ENCODE measurements around the gene KCND3. TPM values are rescaled to one million over a fixed set of nuclear protein-coding genes. Genes with fewer than 3 reads are reported as not detected.

Gene KCND3
- total and polyA plus RNA-seq, 4 donors = 1.1 to 25.3 (median 12.4) TPM

DNA sequence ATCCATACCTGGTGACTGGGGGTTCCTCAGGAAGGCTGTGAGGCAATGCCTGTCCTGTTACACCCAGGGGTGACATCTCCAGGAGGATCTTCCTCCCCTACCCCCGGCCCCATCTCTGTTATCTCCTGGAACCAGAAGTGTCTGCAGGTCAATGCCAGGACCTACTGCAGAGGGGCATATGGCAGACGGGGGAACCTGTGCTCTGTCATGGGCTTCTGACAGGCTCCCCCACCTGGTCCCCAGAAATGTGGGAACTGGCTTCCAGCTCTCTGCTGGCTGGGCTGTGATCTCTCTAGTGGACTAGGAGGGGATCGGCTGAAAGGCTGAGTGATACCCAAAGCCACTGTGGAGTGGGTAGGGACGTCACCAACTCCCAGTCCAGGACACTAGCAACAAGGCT, 21.0 kb downstream of the KCND3 start:
- Histone ChIP-seq H3K4me1 (ENCODE audit: control insufficient read depth in 1 of 2, insufficient read depth in 2 of 2, low read length in 2 of 2) (peaks cover 0 to 2% of the 10 kb centered on the region in 2 donors), H3K9me3 (ENCODE audit: control insufficient read depth, low read length) (no peaks in the 10 kb centered on the region), H3K36me3 (ENCODE audit: control insufficient read depth in 1 of 2, insufficient read depth in 2 of 2, low read length in 1 of 2) (no peaks in the 10 kb centered on the region), H3K27me3 (ENCODE audit: control insufficient read depth in 1 of 2, insufficient read depth in 2 of 2, low read length in 1 of 2) (no peaks in the 10 kb centered on the region), H3K27ac (ENCODE audit: low read depth in 1 of 2, low read length in 2 of 2) (no peak overlapping the region), H3K4me3 (ENCODE audit: low read length in 2 of 2) (no peak overlapping the region)
- no peak for ATAC-seq (ENCODE audit: low FRiP score)
- no peak for DNase-seq
- WGBS, 2 donors = 71 to 75% methylated on average over 4 of the region's 4 CpGs
- intact Hi-C loops (cut with DNase I) = no loop called here

DNA sequence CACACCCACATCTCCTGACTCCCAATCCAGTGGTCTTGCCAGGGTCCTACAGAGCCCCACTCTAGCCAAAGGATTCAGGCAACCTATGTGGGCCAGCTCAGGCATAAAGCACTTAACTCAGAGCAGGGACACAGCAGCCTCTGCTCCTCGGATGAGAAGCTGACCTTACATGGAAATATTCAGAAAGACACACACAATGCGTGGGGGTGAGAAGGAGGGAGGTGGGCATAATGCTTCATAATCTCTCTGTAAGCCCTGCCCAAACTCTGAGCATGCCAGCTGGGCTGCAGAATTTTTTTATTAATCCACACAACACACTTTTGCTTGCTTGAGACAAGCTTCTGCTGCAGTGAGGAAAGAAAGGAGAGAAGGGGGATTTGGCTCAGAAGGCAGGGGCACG, 21.6 kb downstream of the KCND3 start:
- no peak for DNase-seq
- Histone ChIP-seq H3K27me3 (ENCODE audit: control insufficient read depth in 1 of 2, insufficient read depth in 2 of 2, low read length in 1 of 2) (no peaks in the 10 kb centered on the region), H3K4me3 (ENCODE audit: low read length in 2 of 2) (no peak overlapping the region), H3K27ac (ENCODE audit: low read depth in 1 of 2, low read length in 2 of 2) (no peak overlapping the region), H3K4me1 (ENCODE audit: control insufficient read depth in 1 of 2, insufficient read depth in 2 of 2, low read length in 2 of 2) (peaks cover 0 to 2% of the 10 kb centered on the region in 2 donors), H3K9me3 (ENCODE audit: control insufficient read depth, low read length) (no peaks in the 10 kb centered on the region), H3K36me3 (ENCODE audit: control insufficient read depth in 1 of 2, insufficient read depth in 2 of 2, low read length in 1 of 2) (no peaks in the 10 kb centered on the region)
- ATAC-seq (ENCODE audit: low FRiP score) = no peak
- 40 to 57% methylated on average over 3 of the region's 3 CpGs for WGBS, 2 donors
- intact Hi-C loops (cut with DNase I) = no loop called here

DNA sequence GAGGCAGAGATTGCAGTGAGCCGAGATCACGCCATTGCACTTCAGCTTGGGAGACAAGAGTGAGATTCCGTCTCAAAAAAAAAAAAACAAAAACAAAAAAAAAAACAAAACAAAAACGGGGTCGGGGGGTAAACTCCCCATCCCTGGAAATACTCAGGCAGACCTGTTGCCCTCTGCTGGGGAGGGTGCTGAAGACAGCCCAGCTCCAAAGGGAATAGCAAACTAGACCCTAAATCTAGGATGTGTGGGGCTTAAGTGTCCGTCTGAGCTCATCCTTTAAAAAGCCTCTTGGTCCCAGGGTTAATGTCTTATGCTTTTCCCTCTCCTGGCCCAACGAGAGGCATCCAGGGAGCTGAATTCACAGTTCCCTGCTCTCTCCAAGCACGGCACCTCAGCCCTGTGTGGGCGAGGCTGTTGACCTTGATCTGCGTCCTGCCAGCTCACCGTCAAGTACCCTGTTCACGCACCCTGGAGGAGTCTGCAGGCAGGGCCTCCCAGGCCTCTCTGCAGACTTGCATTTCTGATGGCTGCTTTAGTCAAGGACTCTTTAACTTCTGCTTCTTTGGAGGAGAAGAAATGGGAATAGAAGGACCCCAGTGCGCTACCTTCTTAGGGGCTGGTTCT, 22.3 kb downstream of the KCND3 start:
- Histone ChIP-seq H3K4me1 (ENCODE audit: control insufficient read depth in 1 of 2, insufficient read depth in 2 of 2, low read length in 2 of 2) (peaks cover 0 to 2% of the 10 kb centered on the region in 2 donors), H3K4me3 (ENCODE audit: low read length in 2 of 2) (no peak overlapping the region), H3K36me3 (ENCODE audit: control insufficient read depth in 1 of 2, insufficient read depth in 2 of 2, low read length in 1 of 2) (no peaks in the 10 kb centered on the region), H3K9me3 (ENCODE audit: control insufficient read depth, low read length) (no peaks in the 10 kb centered on the region), H3K27ac (ENCODE audit: low read depth in 1 of 2, low read length in 2 of 2) (no peak overlapping the region), H3K27me3 (ENCODE audit: control insufficient read depth in 1 of 2, insufficient read depth in 2 of 2, low read length in 1 of 2) (no peaks in the 10 kb centered on the region)
- 67 to 76% methylated on average over 13 of the region's 13 CpGs for WGBS, 2 donors
- no peak for ATAC-seq (ENCODE audit: low FRiP score)
- DNase-seq = no peak
- intact Hi-C loops (cut with DNase I) = no loop called here

DNA sequence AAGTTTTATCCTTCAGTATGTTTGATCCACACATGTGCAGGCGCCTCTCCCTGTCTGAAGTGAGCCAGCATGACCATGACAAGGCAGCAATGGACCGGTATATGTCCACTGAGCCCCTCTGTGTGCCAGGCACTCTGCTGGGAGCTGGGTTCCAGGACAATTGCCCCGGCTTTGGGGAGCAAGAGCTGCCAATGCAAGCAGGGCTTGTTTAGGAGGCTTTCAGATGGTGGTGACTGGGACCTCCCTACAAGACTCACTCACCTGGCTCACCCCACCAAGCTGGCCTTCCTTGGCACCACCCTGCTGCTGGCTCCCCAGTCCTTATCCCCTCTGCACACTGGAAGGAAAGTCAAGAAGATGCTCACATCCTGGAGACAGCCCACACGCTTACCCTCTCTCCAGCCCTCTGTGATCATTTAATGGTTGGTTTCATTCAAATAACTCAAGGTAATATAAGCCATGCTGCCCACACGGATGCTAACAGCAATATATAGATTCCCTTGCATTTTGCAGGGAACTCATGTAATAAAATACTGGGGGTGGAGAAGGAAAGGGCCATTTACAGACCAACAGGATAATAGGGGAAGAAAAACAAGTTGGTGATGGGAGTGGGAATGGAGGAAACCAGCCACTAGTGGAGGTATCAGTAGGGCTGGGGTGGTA, 23.6 kb downstream of the KCND3 start:
- Histone ChIP-seq H3K4me1 (ENCODE audit: control insufficient read depth in 1 of 2, insufficient read depth in 2 of 2, low read length in 2 of 2) (peaks cover 0 to 2% of the 10 kb centered on the region in 2 donors), H3K9me3 (ENCODE audit: control insufficient read depth, low read length) (no peaks in the 10 kb centered on the region), H3K36me3 (ENCODE audit: control insufficient read depth in 1 of 2, insufficient read depth in 2 of 2, low read length in 1 of 2) (no peaks in the 10 kb centered on the region), H3K4me3 (ENCODE audit: low read length in 2 of 2) (no peak overlapping the region), H3K27me3 (ENCODE audit: control insufficient read depth in 1 of 2, insufficient read depth in 2 of 2, low read length in 1 of 2) (no peaks in the 10 kb centered on the region), H3K27ac (ENCODE audit: low read depth in 1 of 2, low read length in 2 of 2) (no peak overlapping the region)
- DNase-seq (no peak), ATAC-seq (ENCODE audit: low FRiP score) (no peak)
- WGBS, 2 donors = 82 to 91% methylated on average over 5 of the region's 5 CpGs
- intact Hi-C loops (cut with DNase I) = no loop called here

DNA sequence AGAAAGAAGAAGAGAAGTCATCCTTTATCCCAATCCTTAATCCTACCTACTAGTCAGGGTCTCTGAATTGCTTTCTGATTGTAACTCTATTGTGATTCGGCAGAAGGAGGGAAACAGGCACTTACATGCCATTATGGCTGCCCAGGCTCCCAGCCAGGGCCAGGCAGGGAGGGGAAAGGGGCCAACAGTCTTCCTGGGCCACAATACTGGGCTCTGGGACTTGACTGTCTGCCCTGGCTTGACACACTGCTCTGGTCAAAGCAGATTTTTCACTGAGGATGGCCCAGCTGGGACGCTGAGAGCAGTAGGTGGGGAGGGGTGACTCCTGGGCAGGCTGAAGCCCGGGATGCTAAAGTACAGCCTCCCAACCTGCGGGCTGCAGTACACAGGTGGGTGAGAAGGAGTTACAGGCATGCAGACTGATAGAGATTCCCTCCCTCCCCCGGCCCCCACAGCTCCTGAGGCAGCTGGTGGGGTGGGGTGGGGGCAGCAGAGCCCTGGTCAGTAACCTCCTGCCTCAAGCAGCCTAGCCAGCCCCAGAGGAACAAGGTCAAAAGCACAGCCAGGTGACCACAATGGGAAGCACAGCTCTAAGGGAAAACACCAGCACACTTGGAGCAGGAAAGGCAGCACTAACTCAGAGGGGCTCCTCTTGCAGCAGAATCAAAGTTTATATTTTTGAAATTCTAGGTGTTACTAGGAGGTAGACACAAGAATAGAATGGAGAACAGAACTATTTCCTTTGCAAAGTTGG, 25.3 kb downstream of the KCND3 start:
- Histone ChIP-seq H3K4me1 (ENCODE audit: control insufficient read depth in 1 of 2, insufficient read depth in 2 of 2, low read length in 2 of 2) (peaks cover 0 to 2% of the 10 kb centered on the region in 2 donors), H3K36me3 (ENCODE audit: control insufficient read depth in 1 of 2, insufficient read depth in 2 of 2, low read length in 1 of 2) (no peaks in the 10 kb centered on the region), H3K27ac (ENCODE audit: low read depth in 1 of 2, low read length in 2 of 2) (no peak overlapping the region), H3K27me3 (ENCODE audit: control insufficient read depth in 1 of 2, insufficient read depth in 2 of 2, low read length in 1 of 2) (no peaks in the 10 kb centered on the region), H3K4me3 (ENCODE audit: low read length in 2 of 2) (no peak overlapping the region), H3K9me3 (ENCODE audit: control insufficient read depth, low read length) (no peaks in the 10 kb centered on the region)
- no peak for DNase-seq
- WGBS, 2 donors = 8 to 35% methylated on average over 5 of the region's 5 CpGs
- ATAC-seq (ENCODE audit: low FRiP score) = no peak
- intact Hi-C loops (cut with DNase I) = no loop called here

DNA sequence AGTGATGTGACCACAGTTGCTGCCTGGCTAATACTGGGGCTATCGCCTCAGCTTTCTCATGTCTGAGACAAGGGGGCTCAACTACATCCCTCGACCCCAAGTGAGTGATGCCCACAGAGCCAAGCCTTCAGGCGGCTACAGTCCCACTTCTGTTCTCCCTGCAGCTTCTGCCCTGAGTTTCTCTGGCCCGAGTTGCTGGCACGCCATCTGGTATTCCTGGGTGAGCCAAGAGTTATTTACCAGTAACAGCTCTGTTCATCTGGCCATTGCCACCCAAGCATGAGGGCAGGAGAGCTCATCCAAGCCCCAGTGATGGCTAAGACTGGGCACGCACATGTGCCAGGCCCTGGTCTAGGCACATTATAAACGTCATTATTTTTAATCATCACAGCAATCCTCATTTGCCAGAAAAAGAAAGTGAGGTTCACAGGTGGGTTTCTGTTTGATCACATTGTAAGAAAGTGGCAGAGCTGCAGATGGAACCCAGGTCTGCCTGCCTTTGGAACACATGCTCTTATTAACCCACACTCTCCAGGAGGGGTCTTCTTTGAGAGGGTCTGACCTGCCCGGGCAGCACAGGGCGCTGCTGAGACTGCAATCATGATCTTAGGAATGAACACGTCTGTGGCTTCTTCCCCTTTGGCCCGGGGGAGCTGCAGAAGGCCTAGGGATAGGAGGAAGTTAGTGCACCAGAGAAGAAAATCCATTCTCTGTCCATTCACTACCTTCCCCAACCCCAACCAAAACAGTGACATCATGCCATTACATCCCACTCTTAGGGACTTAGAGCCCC, 27.5 kb downstream of the KCND3 start:
- Histone ChIP-seq H3K9me3 (ENCODE audit: control insufficient read depth, low read length) (no peaks in the 10 kb centered on the region), H3K27me3 (ENCODE audit: control insufficient read depth in 1 of 2, insufficient read depth in 2 of 2, low read length in 1 of 2) (no peaks in the 10 kb centered on the region), H3K27ac (ENCODE audit: low read depth in 1 of 2, low read length in 2 of 2) (no peak overlapping the region), H3K36me3 (ENCODE audit: control insufficient read depth in 1 of 2, insufficient read depth in 2 of 2, low read length in 1 of 2) (no peaks in the 10 kb centered on the region), H3K4me3 (ENCODE audit: low read length in 2 of 2) (no peak overlapping the region), H3K4me1 (ENCODE audit: control insufficient read depth in 1 of 2, insufficient read depth in 2 of 2, low read length in 2 of 2) (peaks cover 0 to 2% of the 10 kb centered on the region in 2 donors)
- intact Hi-C loops (cut with DNase I) = no loop called here
- DNase-seq = no peak
- no peak for ATAC-seq (ENCODE audit: low FRiP score)
- 80 to 83% methylated on average over 11 of the region's 11 CpGs for WGBS, 2 donors

DNA sequence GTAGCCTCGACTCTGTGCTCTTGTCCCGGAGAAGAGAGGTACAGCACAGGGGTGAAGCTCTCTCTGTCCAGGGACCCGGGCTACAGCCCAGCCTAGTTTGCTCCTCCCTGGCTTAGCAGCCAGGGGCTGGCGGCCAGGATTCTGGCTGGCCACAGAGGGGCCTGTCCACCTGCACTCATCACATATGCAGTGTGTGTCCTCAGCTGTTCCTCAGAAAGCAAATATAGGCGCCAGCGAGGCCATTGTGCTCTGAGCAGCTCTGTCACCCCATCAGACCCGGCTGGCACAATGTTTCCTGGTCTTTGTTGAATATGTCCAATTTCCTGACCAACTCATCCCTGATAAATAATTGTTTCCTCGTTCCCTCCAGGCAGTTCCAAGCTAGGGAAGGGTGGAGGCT, 28.5 kb downstream of the KCND3 start:
- Histone ChIP-seq H3K27me3 (ENCODE audit: control insufficient read depth in 1 of 2, insufficient read depth in 2 of 2, low read length in 1 of 2) (no peaks in the 10 kb centered on the region), H3K27ac (ENCODE audit: low read depth in 1 of 2, low read length in 2 of 2) (no peak overlapping the region), H3K36me3 (ENCODE audit: control insufficient read depth in 1 of 2, insufficient read depth in 2 of 2, low read length in 1 of 2) (no peaks in the 10 kb centered on the region), H3K9me3 (ENCODE audit: control insufficient read depth, low read length) (no peaks in the 10 kb centered on the region), H3K4me1 (ENCODE audit: control insufficient read depth in 1 of 2, insufficient read depth in 2 of 2, low read length in 2 of 2) (peaks cover 0 to 2% of the 10 kb centered on the region in 2 donors), H3K4me3 (ENCODE audit: low read length in 2 of 2) (no peak overlapping the region)
- ATAC-seq (ENCODE audit: low FRiP score) (no peak), DNase-seq (no peak)
- 85 to 88% methylated on average over 8 of the region's 8 CpGs for WGBS, 2 donors
- intact Hi-C loops (cut with DNase I) = no loop called here

DNA sequence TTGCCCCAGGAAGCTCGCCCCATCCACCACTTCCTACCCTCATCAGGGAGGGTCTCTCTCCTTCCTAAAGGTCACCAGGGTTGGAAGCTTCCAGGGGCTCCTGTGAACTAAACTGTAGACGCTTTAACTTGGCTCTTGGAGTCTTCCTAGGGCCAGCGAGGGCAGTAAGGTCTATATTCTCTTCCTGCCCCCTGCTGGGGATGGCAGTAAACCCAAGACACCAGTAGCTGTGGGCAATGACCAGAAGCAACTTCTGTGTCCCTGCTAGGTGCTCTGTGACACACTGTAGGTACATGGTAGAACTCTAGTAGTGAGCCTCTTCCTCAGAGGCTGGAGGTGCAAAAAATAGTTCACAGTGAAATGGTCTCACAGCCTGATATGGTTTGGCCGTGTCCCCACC, 30.0 kb downstream of the KCND3 start:
- ATAC-seq (ENCODE audit: low FRiP score) = no peak
- Histone ChIP-seq H3K4me1 (ENCODE audit: control insufficient read depth in 1 of 2, insufficient read depth in 2 of 2, low read length in 2 of 2) (peaks cover 0 to 2% of the 10 kb centered on the region in 2 donors), H3K27ac (ENCODE audit: low read depth in 1 of 2, low read length in 2 of 2) (no peak overlapping the region), H3K27me3 (ENCODE audit: control insufficient read depth in 1 of 2, insufficient read depth in 2 of 2, low read length in 1 of 2) (no peaks in the 10 kb centered on the region), H3K9me3 (ENCODE audit: control insufficient read depth, low read length) (no peaks in the 10 kb centered on the region), H3K4me3 (ENCODE audit: low read length in 2 of 2) (no peak overlapping the region), H3K36me3 (ENCODE audit: control insufficient read depth in 1 of 2, insufficient read depth in 2 of 2, low read length in 1 of 2) (no peaks in the 10 kb centered on the region)
- WGBS, 2 donors = 79 to 85% methylated on average over 4 of the region's 4 CpGs
- no peak for DNase-seq
- intact Hi-C loops (cut with DNase I) = no loop called here

All from aorta (tissue), 5 donors.